ENCODE measurements around the gene MCC.
A peak's percentile ranks its signal among the peaks of the same experiment; 100 is the strongest.

MCC gene

DNA sequence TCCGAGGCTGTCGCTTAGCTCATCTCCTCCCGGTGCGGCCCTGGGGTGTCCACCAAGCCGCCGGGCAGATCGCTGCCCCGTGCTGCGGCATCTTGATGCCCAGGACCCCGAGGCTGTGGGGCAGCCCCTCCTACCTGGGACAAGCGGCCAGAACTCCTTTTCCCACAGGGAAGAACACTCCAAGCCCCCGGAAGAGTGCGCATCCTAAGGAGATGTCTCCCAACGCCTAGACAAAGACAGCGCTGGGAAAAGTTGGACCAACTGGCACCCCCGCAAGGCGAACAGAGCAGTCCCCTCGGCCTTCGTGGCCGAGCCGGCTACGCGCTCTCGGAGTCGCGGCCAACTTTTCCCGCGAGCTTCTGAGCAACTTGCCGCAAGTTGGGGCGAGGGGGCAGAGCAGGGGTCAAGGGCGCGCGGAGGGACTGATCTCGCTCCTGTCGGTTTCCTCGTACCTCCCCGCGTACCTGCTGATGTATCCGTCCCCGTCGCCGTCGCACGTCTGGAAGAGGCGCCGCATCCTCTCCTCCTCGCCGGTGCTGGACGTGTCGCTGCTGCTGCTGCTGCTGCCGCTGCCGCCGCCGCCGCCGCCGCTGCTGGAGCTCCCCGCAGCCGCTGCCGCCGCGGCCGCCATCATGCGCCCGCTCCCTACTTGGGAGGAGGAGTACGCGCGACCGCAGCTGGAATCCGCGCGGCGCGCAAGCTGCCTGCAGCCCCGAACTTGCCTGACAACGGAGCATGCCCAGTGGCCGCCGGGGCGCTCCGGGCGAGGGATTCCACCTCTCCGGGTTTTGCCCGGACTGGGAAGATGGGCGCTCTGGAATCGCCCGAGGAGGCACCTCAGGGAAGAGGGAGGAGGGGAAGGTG, at the start of gene MCC:
Gene MCC (minus strand): TSS at position 673 of the 864 bp plus-strand sequence.
- TF ChIP-seq ELF4 (IDR thresholded peaks at IDR 0.05) (no peak), L3MBTL2 (conservative IDR thresholded peaks at IDR 0.05) (peak; percentile 49)
- POLR2A ChIA-PET: interaction anchor here (0.8 to 2.2 kb wide), 12 partner anchors 9 to 111 kb away, joined by 3 to 13 read pairs (median 4); partner anchors contain the start of gene YTHDC2
- peak; percentile 85 for DNase-seq (ENCODE audit: extremely low spot score)
- CTCF ChIA-PET: interaction anchor here (0.5 to 1.9 kb wide), 3 partner anchors 23 to 304 kb away, joined by 3 to 6 read pairs (median 3); no protein-coding TSS in a partner anchor

DNA sequence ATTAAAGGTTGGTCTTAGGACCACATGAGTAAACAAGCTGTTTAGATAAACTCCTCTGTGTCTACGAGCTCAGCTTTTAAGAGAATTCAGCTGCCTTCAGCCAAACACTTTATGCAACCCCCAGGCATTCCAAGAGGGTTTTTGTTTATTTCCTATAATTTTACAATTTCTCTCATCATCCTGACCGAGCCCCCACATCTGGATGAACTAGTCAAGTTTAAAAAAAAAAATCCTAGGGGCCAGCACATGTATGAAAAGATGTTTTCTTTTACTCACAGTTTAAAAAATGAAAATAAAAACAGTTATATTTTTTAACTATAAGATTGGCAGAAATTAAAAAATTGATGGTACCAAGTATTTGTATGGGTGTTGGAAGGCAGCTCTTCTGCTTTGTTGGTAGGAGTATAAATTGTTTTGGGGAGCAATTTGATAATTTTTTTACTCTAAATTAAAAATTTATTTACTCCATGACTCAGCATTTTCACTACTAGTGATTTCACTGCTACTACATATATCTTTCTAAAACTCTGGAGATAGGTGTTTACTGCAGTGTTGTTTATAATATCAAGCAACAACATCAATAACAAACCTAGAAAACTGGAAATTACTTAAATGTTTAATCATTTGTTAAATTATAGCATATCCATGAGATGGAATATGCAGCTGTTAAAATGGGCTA, 43.4 kb upstream of the MCC start:
- TF ChIP-seq HDGF (IDR thresholded peaks at IDR 0.05; ENCODE audit: borderline replicate concordance) (no peak), FOXK2 (IDR thresholded peaks at IDR 0.05) (no peak), TARDBP (IDR thresholded peaks at IDR 0.05) (no peak), ELF4 (IDR thresholded peaks at IDR 0.05) (no peak), LEF1 (IDR thresholded peaks at IDR 0.05; ENCODE audit: borderline replicate concordance) (no peak)
- ChIA-PET CTCF (interaction anchor here (0.6 to 0.7 kb wide), 2 partner anchors 13 to 776 kb away, joined by 3 to 5 read pairs; no protein-coding TSS in a partner anchor), POLR2A (no interaction called here)
- no peak for DNase-seq (ENCODE audit: extremely low spot score)

GRCh38 chr5:113527746-113528145, 39.5 kb upstream of the MCC start:
- ChIA-PET CTCF (no interaction called here), POLR2A (no interaction called here)
- no peak for DNase-seq (ENCODE audit: extremely low spot score)
- TF ChIP-seq ARNT (IDR thresholded peaks at IDR 0.05): no peak
- no peak for TF ChIP-seq SP1 (IDR thresholded peaks at IDR 0.05)
- TF ChIP-seq NFRKB (IDR thresholded peaks at IDR 0.05): no peak
- TF ChIP-seq FOXM1 (IDR thresholded peaks at IDR 0.05; ENCODE audit: borderline replicate concordance): no peak
- no peak for TF ChIP-seq L3MBTL2 (conservative IDR thresholded peaks at IDR 0.05)
- TF ChIP-seq FOXK2 (IDR thresholded peaks at IDR 0.05): no peak

GRCh38 chr5:113526421-113526820, 38.2 kb upstream of the MCC start:
- ChIA-PET CTCF (no interaction called here), POLR2A (no interaction called here)
- TF ChIP-seq SUZ12 (IDR thresholded peaks at IDR 0.05): no peak
- no peak for TF ChIP-seq L3MBTL2 (conservative IDR thresholded peaks at IDR 0.05)
- no peak for TF ChIP-seq FOXM1 (IDR thresholded peaks at IDR 0.05; ENCODE audit: borderline replicate concordance)
- no peak for TF ChIP-seq ARNT (IDR thresholded peaks at IDR 0.05)
- TF ChIP-seq FOXA1 (IDR thresholded peaks at IDR 0.05): no peak
- no peak for TF ChIP-seq FOXK2 (IDR thresholded peaks at IDR 0.05)
- no peak for TF ChIP-seq ELF4 (IDR thresholded peaks at IDR 0.05)
- TF ChIP-seq ZNF384 (IDR thresholded peaks at IDR 0.05): no peak
- DNase-seq (ENCODE audit: extremely low spot score): no peak

GRCh38 chr5:113524927-113525326, 36.7 kb upstream of the MCC start:
- ChIA-PET CTCF (no interaction called here), POLR2A (no interaction called here)
- no peak for DNase-seq (ENCODE audit: extremely low spot score)
- no peak for TF ChIP-seq ZNF384 (IDR thresholded peaks at IDR 0.05)
- no peak for TF ChIP-seq FOXK2 (IDR thresholded peaks at IDR 0.05)
- no peak for TF ChIP-seq ELF4 (IDR thresholded peaks at IDR 0.05)
- no peak for TF ChIP-seq SP1 (IDR thresholded peaks at IDR 0.05)
- TF ChIP-seq SUZ12 (IDR thresholded peaks at IDR 0.05): no peak
- no peak for TF ChIP-seq BHLHE40 (IDR thresholded peaks at IDR 0.05; ENCODE audit: borderline replicate concordance)
- TF ChIP-seq HDGF (IDR thresholded peaks at IDR 0.05; ENCODE audit: borderline replicate concordance): no peak
- no peak for TF ChIP-seq LEF1 (IDR thresholded peaks at IDR 0.05; ENCODE audit: borderline replicate concordance)
- TF ChIP-seq FOXA1 (IDR thresholded peaks at IDR 0.05): no peak
- TF ChIP-seq, protein P1, sequence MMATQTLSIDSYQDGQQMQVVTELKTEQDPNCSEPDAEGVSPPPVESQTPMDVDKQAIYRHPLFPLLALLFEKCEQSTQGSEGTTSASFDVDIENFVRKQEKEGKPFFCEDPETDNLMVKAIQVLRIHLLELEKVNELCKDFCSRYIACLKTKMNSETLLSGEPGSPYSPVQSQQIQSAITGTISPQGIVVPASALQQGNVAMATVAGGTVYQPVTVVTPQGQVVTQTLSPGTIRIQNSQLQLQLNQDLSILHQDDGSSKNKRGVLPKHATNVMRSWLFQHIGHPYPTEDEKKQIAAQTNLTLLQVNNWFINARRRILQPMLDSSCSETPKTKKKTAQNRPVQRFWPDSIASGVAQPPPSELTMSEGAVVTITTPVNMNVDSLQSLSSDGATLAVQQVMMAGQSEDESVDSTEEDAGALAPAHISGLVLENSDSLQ (IDR thresholded peaks at IDR 0.05): no peak
- no peak for TF ChIP-seq ARNT (IDR thresholded peaks at IDR 0.05)
- no peak for TF ChIP-seq NFRKB (IDR thresholded peaks at IDR 0.05)

GRCh38 chr5:113523168-113523567, 34.9 kb upstream of the MCC start:
- ChIA-PET POLR2A (interaction anchor here (1.8 kb wide), 1 partner anchor 10 kb away, joined by 4 read pairs; the partner anchor contains the start of gene YTHDC2), CTCF (no interaction called here)
- TF ChIP-seq, protein P1 (IDR thresholded peaks at IDR 0.05): no peak
- no peak for TF ChIP-seq TARDBP (IDR thresholded peaks at IDR 0.05)
- TF ChIP-seq SP1 (IDR thresholded peaks at IDR 0.05): no peak
- no peak for TF ChIP-seq FOXK2 (IDR thresholded peaks at IDR 0.05)
- DNase-seq (ENCODE audit: extremely low spot score): no peak

DNA sequence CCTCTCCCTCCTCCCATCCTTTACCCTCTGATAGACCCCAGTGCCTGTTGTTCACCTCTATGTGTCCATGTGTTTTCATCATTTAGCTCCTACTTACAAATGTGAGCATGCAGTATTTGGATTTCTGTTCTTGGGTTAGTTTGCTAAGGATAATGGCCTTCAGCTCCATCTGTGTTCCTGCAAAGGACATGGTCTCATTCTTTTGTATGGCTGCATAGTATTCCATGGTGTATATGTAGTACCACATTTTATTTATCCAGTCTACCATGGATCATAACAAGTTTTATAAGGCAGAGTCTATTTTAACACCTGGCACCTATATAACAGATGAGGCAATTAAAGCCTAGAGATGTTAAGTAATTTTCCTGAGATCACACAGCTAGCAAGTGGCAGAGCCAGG, 32.6 kb upstream of the MCC start:
- TF ChIP-seq TARDBP (IDR thresholded peaks at IDR 0.05) (no peak), SUZ12 (IDR thresholded peaks at IDR 0.05) (no peak), LEF1 (IDR thresholded peaks at IDR 0.05; ENCODE audit: borderline replicate concordance) (no peak), BHLHE40 (IDR thresholded peaks at IDR 0.05; ENCODE audit: borderline replicate concordance) (no peak), HDGF (IDR thresholded peaks at IDR 0.05; ENCODE audit: borderline replicate concordance) (no peak)
- ChIA-PET POLR2A (no interaction called here), CTCF (interaction anchor here (0.6 kb wide), 1 partner anchor 91 kb away, joined by 3 read pairs; no protein-coding TSS in a partner anchor)
- no peak for DNase-seq (ENCODE audit: extremely low spot score)
